ENCODE data around the gene NOTCH4. TPM values are rescaled to one million over a fixed set of nuclear protein-coding genes. Genes with fewer than 3 reads are reported as not detected.
A peak's percentile ranks its signal among the peaks of the same experiment; 100 is the strongest.

The NOTCH4 gene
- total and polyA plus RNA-seq, 9 of the 15 experiments (the other 6 are each of a cell fraction or from before 2014, with no cell fraction given) = 0.24 to 4.3 (median 1.7) TPM

- TF ChIP-seq KAT7 (CRISPR knock-in tag; IDR thresholded peaks at IDR 0.05; ENCODE audit: borderline replicate concordance) (no peak), HNRNPLL (IDR thresholded peaks at IDR 0.05; ENCODE audit: low read depth, low read length, poor library complexity, severe bottlenecking) (no peak), FOXK1 (CRISPR knock-in tag; IDR thresholded peaks at IDR 0.05; ENCODE audit: borderline replicate concordance) (no peak), SFPQ (IDR thresholded peaks at IDR 0.05; ENCODE audit: low read depth, low read length) (no peak), ZNF511 (CRISPR knock-in tag; IDR thresholded peaks at IDR 0.05) (0 out of 2 replicates have a peak, but pooled peaks have one; percentile 5), ETV1 (tag; conservative IDR thresholded peaks at IDR 0.05; ENCODE audit: low read depth) (no peak), ZNF592 (IDR thresholded peaks at IDR 0.05) (peak; percentile 49; the same call in 1 of the 2 replicates), MECOM (CRISPR knock-in tag; IDR thresholded peaks at IDR 0.05) (peak; percentile 58; the same call in 1 of the 2 replicates), CBFA2T3 (IDR thresholded peaks at IDR 0.05) (peak; percentile 26; the same call in 1 of the 2 replicates), ELF4 (CRISPR knock-in tag; IDR thresholded peaks at IDR 0.05) (peak; percentile 85; the same call in 1 of the 2 replicates), MTA1 (IDR thresholded peaks at IDR 0.05; ENCODE audit: borderline replicate concordance) (peak; percentile 36), HIVEP1 (CRISPR knock-in tag; IDR thresholded peaks at IDR 0.05) (no peak), ADNP (tag; IDR thresholded peaks at IDR 0.05) (no peak), MCM5 (IDR thresholded peaks at IDR 0.05; ENCODE audit: low read depth) (no peak), NCOR1 (IDR thresholded peaks at IDR 0.05) (peak; percentile 73), ARID3A (IDR thresholded peaks at IDR 0.05; ENCODE audit: borderline replicate concordance, low read depth, low read length) (no peak), IRF2 (CRISPR knock-in tag; IDR thresholded peaks at IDR 0.05) (no peak)
Observed at GRCh38 chr6:32168807-32169591, 54.9 kb downstream of the NOTCH4 start (continued).

Measured in K562 (cell line).